KMS-11 (cell line): Measurements from ENCODE around the gene CAV2.

Experiments used
- H2AFZ ChIP-seq: fragments of 200-600 bp; sonication (generic); 2 replicates; pipeline ENCODE4 v1.6.1; 2016; ENCODE audit warnings: antibody characterized with exemption, mixed run types, low read depth
- H3K27ac ChIP-seq: fragments of 200-600 bp; sonication (generic); 2 replicates; pipeline ENCODE4 v1.6.1; 2016; ENCODE audit warnings: mild to moderate bottlenecking, mixed run types
- H3K27me3 ChIP-seq: fragments of 200-600 bp; sonication (generic); 2 replicates; pipeline ENCODE4 v1.6.1; 2017; ENCODE audit warnings: mild to moderate bottlenecking, low read depth, mixed run types, moderate library complexity; ENCODE audit not compliant: insufficient read depth
- H3K36me3 ChIP-seq: fragments of 200-600 bp; sonication (generic); 2 replicates; pipeline ENCODE4 v1.6.1; 2017; ENCODE audit warnings: mild to moderate bottlenecking, mixed run types; ENCODE audit not compliant: insufficient read depth
- H3K4me1 ChIP-seq: fragments of 200-600 bp; sonication (generic); 2 replicates; pipeline ENCODE4 v1.6.1; 2016; ENCODE audit warnings: mild to moderate bottlenecking, low read depth, mixed run types; ENCODE audit not compliant: poor library complexity, severe bottlenecking
- H3K4me2 ChIP-seq: fragments of 200-600 bp; sonication (generic); 2 replicates; pipeline ENCODE4 v1.7.0; 2016; ENCODE audit warnings: mild to moderate bottlenecking, mixed run types
- H3K4me3 ChIP-seq: fragments of 200-600 bp; sonication (generic); IDR thresholded peaks from 2 replicates; pipeline ENCODE4 v1.6.1; 2017; ENCODE audit warnings: low read depth, low read length, mixed read lengths; ENCODE audit not compliant: insufficient read depth
- H3K79me2 ChIP-seq: fragments of 200-600 bp; sonication (generic); 2 replicates; pipeline ENCODE4 v1.6.1; 2016; ENCODE audit warnings: low read depth, mixed run types; ENCODE audit not compliant: insufficient read depth
- H3K9ac ChIP-seq: fragments of 200-600 bp; sonication (generic); 2 replicates; pipeline ENCODE4 v1.6.1; 2016; ENCODE audit warnings: mild to moderate bottlenecking, mixed run types
- H4K20me1 ChIP-seq: fragments of 200-600 bp; sonication (generic); 2 replicates; pipeline ENCODE4 v1.6.1; 2016; ENCODE audit warnings: mild to moderate bottlenecking, mixed run types; ENCODE audit not compliant: insufficient read depth
- CTCF ChIP-seq: fragments of 200-600 bp; sonication (generic); conservative IDR thresholded peaks from 2 replicates; pipeline ENCODE4 v1.6.1; 2017; ENCODE audit warnings: low read depth, mild to moderate bottlenecking, antibody characterized with exemption, low read length, moderate library complexity, mixed read lengths

CAV2 gene

DNA sequence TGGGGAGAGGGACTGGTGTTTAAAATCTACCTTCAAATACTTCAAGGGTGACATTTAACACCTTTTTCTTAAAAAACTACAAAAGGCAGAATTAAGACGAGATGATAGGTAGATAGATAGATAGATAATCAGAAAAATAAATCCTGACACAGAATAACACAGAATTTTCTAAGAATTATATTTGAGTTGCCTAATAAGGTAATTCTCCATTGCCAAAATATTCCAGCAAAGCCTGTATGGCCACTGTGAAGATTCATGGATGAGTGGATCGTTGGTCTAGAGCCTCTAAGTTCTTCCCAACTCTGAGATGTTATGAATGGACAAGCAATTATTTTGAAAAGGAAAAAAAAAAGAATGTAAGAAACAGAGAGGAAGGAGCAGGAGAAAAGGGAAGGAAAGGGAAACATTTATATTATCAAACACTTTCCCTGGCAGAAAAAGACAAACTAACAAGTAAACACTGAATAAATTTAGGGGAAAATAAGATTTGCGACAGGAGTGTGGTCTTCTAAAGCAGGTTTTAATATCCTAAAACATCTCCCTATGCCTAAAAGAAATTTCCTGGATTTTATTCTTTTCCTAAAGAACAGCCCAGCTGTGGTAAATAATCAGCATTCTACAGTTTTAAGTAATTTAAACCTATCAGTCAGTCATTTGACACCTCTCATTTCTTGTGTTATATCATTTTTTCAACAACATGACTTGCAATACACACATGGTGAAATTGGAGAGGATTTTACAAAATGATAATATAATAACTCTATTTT is 7.5 kb upstream of the CAV2 start:
- H2AFZ ChIP-seq = no peak overlapping the region
- H3K27ac ChIP-seq = no peak overlapping the region
- H3K4me1 ChIP-seq = no peaks in the 10 kb centered on the region
- H4K20me1 ChIP-seq = no peaks in the 10 kb centered on the region
- no peaks in the 10 kb centered on the region for H3K36me3 ChIP-seq
- no peak overlapping the region for H3K9ac ChIP-seq
- H3K27me3 ChIP-seq = no peaks in the 10 kb centered on the region
- no peak overlapping the region for H3K4me3 ChIP-seq
- no peaks in the 10 kb centered on the region for H3K79me2 ChIP-seq
- no peak overlapping the region for H3K4me2 ChIP-seq
- TF ChIP-seq CTCF = no peak

DNA sequence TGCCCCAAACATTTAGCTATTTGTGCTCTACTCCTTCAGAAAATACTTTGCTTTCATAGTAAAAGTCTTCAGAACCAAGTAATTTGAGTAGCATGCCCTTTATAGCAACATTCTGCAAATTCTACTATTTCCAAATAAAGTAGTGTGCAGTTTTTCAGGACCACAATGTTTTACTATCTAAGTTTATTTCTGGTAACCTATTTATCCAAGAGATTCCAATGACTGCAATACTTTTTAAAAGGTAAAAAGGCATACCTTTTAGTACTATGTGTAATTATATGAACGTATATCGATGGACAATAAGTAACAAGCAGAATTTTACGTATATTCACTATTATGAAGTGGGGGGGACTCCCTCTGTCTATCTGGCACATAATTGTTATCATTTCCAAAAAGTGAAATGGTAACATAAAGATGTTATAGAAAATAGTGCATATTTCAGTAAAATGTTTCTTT is 6.9 kb upstream of the CAV2 start:
- H3K27me3 ChIP-seq = no peaks in the 10 kb centered on the region
- H3K27ac ChIP-seq = no peak overlapping the region
- H3K4me2 ChIP-seq = no peak overlapping the region
- TF ChIP-seq CTCF = no peak
- no peak overlapping the region for H3K9ac ChIP-seq
- no peak overlapping the region for H3K4me3 ChIP-seq
- H3K79me2 ChIP-seq = no peaks in the 10 kb centered on the region
- no peaks in the 10 kb centered on the region for H3K4me1 ChIP-seq
- no peaks in the 10 kb centered on the region for H4K20me1 ChIP-seq
- no peaks in the 10 kb centered on the region for H3K36me3 ChIP-seq
- no peak overlapping the region for H2AFZ ChIP-seq

GRCh38 chr7:116493449-116493848 is 6.1 kb upstream of the CAV2 start:
- Histone ChIP-seq H2AFZ (no peak overlapping the region), H3K9ac (no peak overlapping the region), H3K36me3 (no peaks in the 10 kb centered on the region), H3K4me2 (no peak overlapping the region), H3K27me3 (no peaks in the 10 kb centered on the region), H3K27ac (no peak overlapping the region), H3K4me1 (no peaks in the 10 kb centered on the region), H3K79me2 (no peaks in the 10 kb centered on the region), H3K4me3 (no peak overlapping the region), H4K20me1 (no peaks in the 10 kb centered on the region)
- TF ChIP-seq CTCF = no peak

- no peak overlapping the region for H2AFZ ChIP-seq
- no peak overlapping the region for H3K4me3 ChIP-seq
- H3K27me3 ChIP-seq = no peaks in the 10 kb centered on the region
- peaks cover 4% of the 10 kb centered on the region for H3K4me1 ChIP-seq
- no peaks in the 10 kb centered on the region for H4K20me1 ChIP-seq
- no peak overlapping the region for H3K27ac ChIP-seq
- no peaks in the 10 kb centered on the region for H3K36me3 ChIP-seq
- no peak for TF ChIP-seq CTCF
- no peak overlapping the region for H3K4me2 ChIP-seq
- H3K79me2 ChIP-seq = no peaks in the 10 kb centered on the region
- no peak overlapping the region for H3K9ac ChIP-seq
Measured at GRCh38 chr7:116494472-116494871, 5.1 kb upstream of the CAV2 start.
